Panc1 (cell line): ENCODE data around the gene MNDA. TPM values are rescaled to one million over a fixed set of nuclear protein-coding genes. Genes with fewer than 3 reads are reported as not detected.

Experiments used
- ATAC-seq: fragments of 200-7000 bp; cut with Tn5 transposase; 2 replicates; pipeline ENCODE4 v1.9.1; 2020; ENCODE audit warnings: mild to moderate bottlenecking, moderate library complexity
- BruUV-seq: library from RNA; stranded (reverse); fragments of 400-500 nt; replicated peaks from 2 replicates; lab custom pipeline; 2021; lab: Mats Ljungman, UMichigan
- CTCF ChIA-PET: fragments of 300-600 bp; sonication (Branson Sonifier 250); formaldehyde crosslinking; loops from one replicate; lab custom pipeline; 2022; ENCODE audit warnings: antibody characterized with exemption; lab: Charles Lee
- POLR2A ChIA-PET: fragments of 300-600 bp; sonication (Branson Sonifier 250); formaldehyde crosslinking; loops from one replicate; lab custom pipeline; 2022; ENCODE audit warnings: antibody characterized with exemption; lab: Charles Lee
- DNase-seq: peaks from one replicate; pipeline ENCODE4 v3.0.0-alpha.2; 2010; ENCODE audit warnings: low read depth, low spot score
- H3K27ac ChIP-seq: 2 replicates; pipeline ENCODE4 v1.5.1; 2011; ENCODE audit warnings: mild to moderate bottlenecking, low read length, inconsistent platforms
- H3K27me3 ChIP-seq: fragments of 200-500 bp; sonication (Bioruptor generic); 2 replicates; pipeline ENCODE4 v1.6.0; 2014; ENCODE audit warnings: low read length, inconsistent platforms; ENCODE audit not compliant: control insufficient read depth, insufficient read depth
- H3K36me3 ChIP-seq: fragments of 200-500 bp; sonication (Bioruptor generic); 2 replicates; pipeline ENCODE4 v1.5.1; 2014; ENCODE audit warnings: inconsistent platforms, mild to moderate bottlenecking, low read length, moderate library complexity; ENCODE audit not compliant: control insufficient read depth, insufficient read depth
- H3K4me1 ChIP-seq: 2 replicates; pipeline ENCODE4 v1.5.1; 2011; ENCODE audit warnings: inconsistent platforms, mild to moderate bottlenecking, low read length, moderate library complexity; ENCODE audit not compliant: control insufficient read depth, insufficient read depth
- H3K4me3 ChIP-seq, 2 experiments: 2 replicates each; pipeline ENCODE4 v1.5.1; 2011 to 2012; ENCODE audit warnings: low read depth in 2 of 2, low read length in 2 of 2, mild to moderate bottlenecking in 2 of 2, inconsistent platforms in 1 of 2, moderate library complexity in 1 of 2
- H3K9me3 ChIP-seq: fragments of 200-500 bp; sonication (Bioruptor generic); 2 replicates; pipeline ENCODE4 v1.5.1; 2014; ENCODE audit warnings: low read depth, mild to moderate bottlenecking, inconsistent platforms, low read length, moderate library complexity; ENCODE audit not compliant: control insufficient read depth, insufficient read depth
- CTCF ChIP-seq: fragments of 450-650 bp; IDR thresholded peaks from 2 replicates; pipeline ENCODE4 v1.5.1; 2017; ENCODE audit warnings: mild to moderate bottlenecking
- POLR2AphosphoS5 ChIP-seq: IDR thresholded peaks from 2 replicates; pipeline ENCODE4 v1.6.1; 2012; ENCODE audit warnings: mild to moderate bottlenecking, low read depth, low read length, moderate library complexity
- REST ChIP-seq, 2 experiments: IDR thresholded peaks; 2 replicates each; pipeline ENCODE4 v1.6.1; 2011 to 2012; ENCODE audit warnings: low read depth in 2 of 2, control low read depth in 1 of 2, low read length in 1 of 2, mild to moderate bottlenecking in 1 of 2, moderate library complexity in 1 of 2; ENCODE audit not compliant: insufficient read depth in 1 of 2
- SIN3A ChIP-seq: IDR thresholded peaks from 2 replicates; pipeline ENCODE4 v1.6.1; 2012; ENCODE audit warnings: low read depth, mild to moderate bottlenecking, low read length, moderate library complexity, borderline replicate concordance; ENCODE audit not compliant: insufficient read depth
- TCF7L2 ChIP-seq: IDR thresholded peaks from 2 replicates; pipeline ENCODE4 v1.6.1; 2011; ENCODE audit warnings: mild to moderate bottlenecking, low read depth, low read length, inconsistent platforms
- in situ Hi-C: cut with HindIII; loops from 2 replicates; pipeline ENCODE4 v1.10.0; 2016; ENCODE audit warnings: low sequenced_read_pairs, low pct_unique_long_range_greater_than_20kb
- intact Hi-C: fragments of 100-400 bp; cut with micrococcal nuclease; formaldehyde crosslinking; loops from one replicate; pipeline ENCODE4 v1.10.0; 2022; ENCODE audit not compliant: unreplicated experiment
- total RNA-seq: library from RNA; stranded (reverse); gene quantifications from one replicate; pipeline ENCODE4 v1.2.1, GENCODE V29; 2021; ENCODE audit not compliant: unreplicated experiment

MNDA gene
- total RNA-seq, 1 experiment from 2014 or later: not detected

- TF ChIP-seq SIN3A (no peak), POLR2AphosphoS5 (no peak), CTCF (no peak), TCF7L2 (no peak), REST (IDR thresholded peaks at IDR 0.05; ENCODE audit: insufficient read depth in 1 of 2, low read depth in 2 of 2, low read length in 1 of 2) (no peak)
- CTCF ChIA-PET: no interaction called here
Measured at GRCh38 chr1:158830074-158830677, 975 bp upstream of the MNDA start.

GRCh38 chr1:158833264-158833663 lies 2.1 kb downstream of the MNDA start:
- H3K36me3 ChIP-seq: no peaks in the 10 kb centered on the region
- H3K27ac ChIP-seq: no peak overlapping the region
- DNase-seq (no peak), ATAC-seq (no peak)
- H3K4me1 ChIP-seq: no peaks in the 10 kb centered on the region
- ChIA-PET CTCF (no interaction called here), POLR2A (no interaction called here)
- H3K27me3 ChIP-seq: no peaks in the 10 kb centered on the region
- H3K4me3 ChIP-seq: no peak overlapping the region
- TF ChIP-seq CTCF: no peak
- no peak for TF ChIP-seq REST (IDR thresholded peaks at IDR 0.05; ENCODE audit: insufficient read depth in 1 of 2, low read depth in 2 of 2, low read length in 1 of 2)
- TF ChIP-seq TCF7L2: no peak
- no peak for TF ChIP-seq POLR2AphosphoS5
- TF ChIP-seq SIN3A: no peak
- BruUV-seq: no TSS peak
- intact Hi-C loops: no loop called here
- H3K9me3 ChIP-seq: peaks cover 3% of the 10 kb centered on the region; the same call in 1 of the 2 replicates
- in situ Hi-C loops: no loop called here

More at GRCh38 chr1:158830074-158830677, 975 bp upstream of the MNDA start:
- DNase-seq (no peak), ATAC-seq (no peak)
- H3K27ac ChIP-seq: no peak overlapping the region
- intact Hi-C loops (no loop called here), in situ Hi-C loops (no loop called here)
- H3K4me1 ChIP-seq: no peaks in the 10 kb centered on the region
- no peak overlapping the region for H3K4me3 ChIP-seq
- H3K9me3 ChIP-seq: no peaks in the 10 kb centered on the region
- no TSS peak for BruUV-seq
- POLR2A ChIA-PET: no interaction called here
- H3K27me3 ChIP-seq: no peaks in the 10 kb centered on the region
- H3K36me3 ChIP-seq: no peaks in the 10 kb centered on the region
